Fibroblast of skin of right biceps (primary cell): ENCODE data around the gene ZSCAN9.

Experiments used
- DNase-seq: peaks from one replicate; pipeline ENCODE4 v3.0.0-alpha.2; 2013

ZSCAN9 gene

DNA sequence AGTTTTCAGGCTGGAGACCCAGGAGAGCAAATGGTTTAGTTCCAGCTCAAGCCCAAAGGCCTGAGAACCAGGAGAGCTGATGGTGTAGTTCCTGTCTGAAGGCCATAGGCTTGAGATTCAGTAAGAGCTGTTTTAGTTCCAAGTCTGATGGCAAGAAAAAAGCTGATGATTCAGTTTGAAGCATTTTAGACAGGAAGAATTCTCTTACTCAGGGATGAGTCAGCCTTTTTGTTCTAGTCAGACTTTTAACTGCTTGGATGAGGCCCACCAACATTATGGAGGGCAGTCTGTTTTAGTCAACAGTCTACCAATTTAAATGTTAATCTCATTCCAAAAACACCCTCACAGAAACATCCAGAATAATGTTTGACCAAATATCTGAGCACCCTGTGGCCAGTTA is 44.4 kb downstream of the ZSCAN9 start:
- peak; percentile 91 for DNase-seq

DNA sequence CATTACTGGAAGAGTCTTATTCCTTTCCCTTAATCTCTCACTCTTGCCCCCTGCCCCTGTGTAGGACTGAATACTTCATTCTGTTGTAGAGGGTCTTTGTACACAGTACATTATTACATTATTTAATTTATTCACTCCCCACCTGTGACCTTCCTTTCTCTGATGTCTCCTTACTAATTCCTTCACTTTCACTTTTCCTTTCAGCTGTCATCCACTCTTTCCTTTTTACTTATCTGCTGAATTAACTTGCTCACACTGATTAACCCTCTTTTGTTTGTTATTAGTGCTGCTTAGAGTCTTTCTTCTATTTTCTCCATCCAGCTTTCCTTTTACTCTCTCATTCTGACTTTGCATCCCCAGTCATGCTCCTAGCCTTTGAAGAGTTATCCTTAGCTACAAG is 49.8 kb downstream of the ZSCAN9 start:
- no peak for DNase-seq

- no peak for DNase-seq
Measured at GRCh38 chr6:28277746-28278145, 52.7 kb downstream of the ZSCAN9 start.

DNA sequence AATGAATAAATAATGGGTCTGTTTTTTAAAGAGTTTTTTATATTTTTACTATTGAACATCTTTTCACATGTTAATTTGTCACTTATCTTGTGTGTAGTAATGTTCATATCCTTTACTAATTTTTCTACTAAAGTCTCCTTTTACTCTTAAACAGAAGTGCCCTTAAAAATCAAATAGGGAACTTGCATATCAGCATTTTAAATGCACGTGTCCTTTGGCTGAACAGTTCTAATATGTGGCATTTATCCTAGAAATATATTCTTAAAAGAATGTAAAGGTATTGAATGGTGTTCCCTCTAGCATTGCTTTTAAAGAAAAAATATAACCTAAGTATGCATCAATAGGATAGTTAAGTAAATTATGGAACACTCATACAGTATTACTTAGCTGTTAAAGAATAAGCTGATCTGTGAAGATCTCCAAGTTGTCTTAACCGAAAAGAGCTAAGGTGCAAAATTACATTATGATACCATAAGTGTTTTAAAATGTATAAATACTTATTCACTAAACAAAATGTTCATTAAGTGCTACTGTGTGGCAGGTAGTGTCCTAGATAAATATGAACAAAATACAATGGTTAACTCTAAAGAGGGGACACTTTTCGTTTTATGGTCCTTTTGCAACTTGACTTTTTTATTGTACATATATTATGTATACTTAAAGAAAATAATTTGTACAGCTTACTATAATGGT is 55.7 kb downstream of the ZSCAN9 start:
- no peak for DNase-seq

DNA sequence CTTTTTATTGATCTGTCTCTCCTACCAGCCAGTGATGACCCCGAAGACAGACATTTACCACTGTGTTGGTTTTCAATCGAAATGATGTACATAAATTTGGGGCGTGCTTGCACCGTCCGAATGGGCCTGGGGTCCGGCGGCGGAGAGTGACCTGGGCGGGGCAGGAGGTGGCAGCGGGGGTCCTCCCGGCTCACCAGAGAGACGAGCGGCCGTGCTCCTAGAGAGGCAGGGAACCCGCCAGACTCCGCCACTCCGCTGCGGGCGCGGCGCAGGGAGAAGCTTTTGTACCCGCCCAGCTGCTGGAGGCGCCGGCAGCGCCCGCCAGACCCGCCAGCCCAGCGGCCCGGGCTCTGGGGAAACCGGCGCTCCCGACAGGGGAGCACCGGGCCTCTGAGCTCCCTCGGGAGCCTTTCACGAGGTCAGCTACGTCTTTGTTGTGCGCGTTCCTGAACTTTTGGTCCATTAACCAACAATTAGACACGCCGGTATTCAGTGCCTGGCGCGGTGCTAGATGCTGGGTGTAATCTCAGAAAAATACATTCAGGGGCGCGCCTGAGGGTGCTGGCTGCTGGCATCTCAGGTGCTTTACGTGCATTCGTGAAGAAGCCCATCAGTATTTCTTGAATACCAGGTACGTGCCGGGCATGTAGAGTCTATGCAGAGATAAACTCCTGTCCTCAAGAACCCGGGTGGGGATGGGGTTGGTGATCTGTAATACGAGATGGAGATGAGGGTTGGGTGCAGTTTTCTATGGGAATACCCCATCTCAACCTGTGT is 56.4 kb downstream of the ZSCAN9 start, which contains the start of gene PGBD1:
Gene PGBD1, plus strand, starts transcription at position 285 of the 777 bp plus-strand sequence. CDS start 2,242 bp downstream, outside the sequence.
- peak; percentile 80 for DNase-seq

- peak; percentile 10 for DNase-seq
Measured at GRCh38 chr6:28282926-28283325, 57.9 kb downstream of the ZSCAN9 start.
